ENCODE data around the gene CHST9. TPM values are rescaled to one million over a fixed set of nuclear protein-coding genes. Genes with fewer than 3 reads are reported as not detected.
"Not testable (repeated sequence)": the region's sequence is repeated elsewhere in the genome, so short reads cannot be mapped to it uniquely, and the experiment has no call there.

Gene CHST9
- total RNA-seq, 2 donors from 2014 or later, result 0.07 TPM; not detected in 1

GRCh38 chr18:26931659-26932058 is 253.4 kb downstream of the CHST9 start:
- Histone ChIP-seq H3K27ac (no peak overlapping the region), H3K9me3 (no peaks in the 10 kb centered on the region), H3K4me1 (ENCODE audit: control insufficient read depth in 1 of 2, low read depth in 2 of 2) (no peaks in the 10 kb centered on the region), H3K27me3 (replicated peaks; ENCODE audit: insufficient read depth) (no peaks in the 10 kb centered on the region), H3K36me3 (no peaks in the 10 kb centered on the region), H3K4me3 (no peak overlapping the region)
- DNase-seq (ENCODE audit: low spot score) (no peak), ATAC-seq (ENCODE audit: insufficient number of reproducible peaks, low FRiP score, low read depth) (no peak)
- TF ChIP-seq CTCF (IDR thresholded peaks at IDR 0.05), result no peak

- no peak for TF ChIP-seq CTCF (IDR thresholded peaks at IDR 0.05)
- ATAC-seq (ENCODE audit: insufficient number of reproducible peaks, low FRiP score, low read depth) (no peak), DNase-seq (ENCODE audit: low spot score) (no peak)
- Histone ChIP-seq H3K27me3 (replicated peaks; ENCODE audit: insufficient read depth) (no peaks in the 10 kb centered on the region), H3K4me3 (no peak overlapping the region), H3K9me3 (no peaks in the 10 kb centered on the region), H3K36me3 (no peaks in the 10 kb centered on the region), H3K27ac (no peak overlapping the region), H3K4me1 (ENCODE audit: control insufficient read depth in 1 of 2, low read depth in 2 of 2) (no peaks in the 10 kb centered on the region)
These were observed 254.5 kb downstream of the CHST9 start for GRCh38 chr18:26930630-26931029.

- TF ChIP-seq CTCF (IDR thresholded peaks at IDR 0.05), result no peak
- Histone ChIP-seq H3K9me3 (no peaks in the 10 kb centered on the region), H3K4me3 (no peak overlapping the region), H3K27me3 (replicated peaks; ENCODE audit: insufficient read depth) (no peaks in the 10 kb centered on the region), H3K4me1 (ENCODE audit: control insufficient read depth in 1 of 2, low read depth in 2 of 2) (no peaks in the 10 kb centered on the region), H3K27ac (no peak overlapping the region), H3K36me3 (no peaks in the 10 kb centered on the region)
- DNase-seq (ENCODE audit: low spot score) (no peak), ATAC-seq (ENCODE audit: insufficient number of reproducible peaks, low FRiP score, low read depth) (no peak)
These were observed 256.3 kb downstream of the CHST9 start for GRCh38 chr18:26928670-26929313.

- not testable (repeated sequence) for H3K27ac ChIP-seq
These were observed 257.3 kb downstream of the CHST9 start for GRCh38 chr18:26927822-26928221.

GRCh38 chr18:26926066-26926675 is 258.9 kb downstream of the CHST9 start:
- Histone ChIP-seq H3K4me3 (no peak overlapping the region), H3K27ac (no peak overlapping the region), H3K36me3 (no peaks in the 10 kb centered on the region), H3K4me1 (ENCODE audit: control insufficient read depth in 1 of 2, low read depth in 2 of 2) (no peaks in the 10 kb centered on the region), H3K9me3 (no peaks in the 10 kb centered on the region), H3K27me3 (replicated peaks; ENCODE audit: insufficient read depth) (no peaks in the 10 kb centered on the region)
- ATAC-seq (ENCODE audit: insufficient number of reproducible peaks, low FRiP score, low read depth), result no peak
- TF ChIP-seq CTCF (IDR thresholded peaks at IDR 0.05), result no peak
- no peak for DNase-seq (ENCODE audit: low spot score)

More at GRCh38 chr18:26927822-26928221, 257.3 kb downstream of the CHST9 start:
- H3K36me3 ChIP-seq; H3K4me1 ChIP-seq (ENCODE audit: control insufficient read depth in 1 of 2, low read depth in 2 of 2); H3K27me3 ChIP-seq (replicated peaks; ENCODE audit: insufficient read depth); H3K9me3 ChIP-seq; H3K4me3 ChIP-seq; DNase-seq (ENCODE audit: low spot score); ATAC-seq (ENCODE audit: insufficient number of reproducible peaks, low FRiP score, low read depth): not testable (repeated sequence)
